ENCODE measurements around the gene SCML1. TPM values are rescaled to one million over a fixed set of nuclear protein-coding genes. Genes with fewer than 3 reads are reported as not detected.

Gene SCML1
- total RNA-seq, 4 donors from 2014 or later = 3.4 to 12.4 (median 7.8) TPM

GRCh38 chrX:17697191-17697590, 40.1 kb upstream of the SCML1 start:
- H3K4me3 ChIP-seq = no peak overlapping the region
- no peaks in the 10 kb centered on the region for H3K9me3 ChIP-seq
- no peak overlapping the region for H3K27ac ChIP-seq
- WGBS, 2 donors (ENCODE audit: low coverage in 1 of 2) = no CpG with 5 or more reads among the region's 1 CpG
- no peak for ATAC-seq
- TF ChIP-seq CTCF (IDR thresholded peaks at IDR 0.05) = no peak
- no peak for TF ChIP-seq POLR2A (IDR thresholded peaks at IDR 0.05)
- no peak for TF ChIP-seq EP300 (IDR thresholded peaks at IDR 0.05)
- no peak for TF ChIP-seq POLR2AphosphoS5 (IDR thresholded peaks at IDR 0.05)
- H3K4me1 ChIP-seq = no peaks in the 10 kb centered on the region
- peaks cover 0 to 7% of the 10 kb centered on the region in 2 donors for H3K36me3 ChIP-seq
- no peaks in the 10 kb centered on the region for H3K27me3 ChIP-seq

- 50 to 100% methylated on average over 1 of the region's 1 CpG for WGBS, 2 donors (ENCODE audit: low coverage in 1 of 2)
- no peak for ATAC-seq
- Histone ChIP-seq H3K9me3 (no peaks in the 10 kb centered on the region), H3K27me3 (no peaks in the 10 kb centered on the region), H3K4me3 (no peak overlapping the region), H3K36me3 (no peaks in the 10 kb centered on the region), H3K27ac (no peak overlapping the region), H3K4me1 (no peaks in the 10 kb centered on the region)
- TF ChIP-seq POLR2A (IDR thresholded peaks at IDR 0.05) = no peak
- TF ChIP-seq POLR2AphosphoS5 (IDR thresholded peaks at IDR 0.05) = no peak
- no peak for TF ChIP-seq CTCF (IDR thresholded peaks at IDR 0.05)
- TF ChIP-seq EP300 (IDR thresholded peaks at IDR 0.05) = no peak
Measured at GRCh38 chrX:17700976-17701375, 36.3 kb upstream of the SCML1 start.

- TF ChIP-seq CTCF (IDR thresholded peaks at IDR 0.05) (no peak), EP300 (IDR thresholded peaks at IDR 0.05) (no peak), POLR2AphosphoS5 (IDR thresholded peaks at IDR 0.05) (no peak)
- 50 to 79% methylated on average over 1 to 2 of the region's 2 CpGs for WGBS, 2 donors (ENCODE audit: low coverage in 1 of 2)
- H3K27ac ChIP-seq = no peak overlapping the region
- no peak overlapping the region for H3K4me3 ChIP-seq
- H3K9me3 ChIP-seq = no peaks in the 10 kb centered on the region
- no peaks in the 10 kb centered on the region for H3K27me3 ChIP-seq
- no peaks in the 10 kb centered on the region for H3K36me3 ChIP-seq
- H3K4me1 ChIP-seq = no peaks in the 10 kb centered on the region
- ATAC-seq = no peak
Measured at GRCh38 chrX:17703201-17703600, 34.1 kb upstream of the SCML1 start.

- no peak for ATAC-seq
- Histone ChIP-seq H3K27ac (no peak overlapping the region), H3K27me3 (no peaks in the 10 kb centered on the region), H3K4me1 (no peaks in the 10 kb centered on the region), H3K4me3 (no peak overlapping the region), H3K9me3 (no peaks in the 10 kb centered on the region), H3K36me3 (no peaks in the 10 kb centered on the region)
- 85 to 100% methylated on average over 1 to 2 of the region's 2 CpGs for WGBS, 2 donors (ENCODE audit: low coverage in 1 of 2)
- no peak for TF ChIP-seq EP300 (IDR thresholded peaks at IDR 0.05)
- no peak for TF ChIP-seq POLR2AphosphoS5 (IDR thresholded peaks at IDR 0.05)
- no peak for TF ChIP-seq CTCF (IDR thresholded peaks at IDR 0.05)
Measured at GRCh38 chrX:17705211-17705610, 32.1 kb upstream of the SCML1 start.

- Histone ChIP-seq H3K27me3 (no peaks in the 10 kb centered on the region), H3K36me3 (no peaks in the 10 kb centered on the region), H3K4me3 (no peak overlapping the region), H3K9me3 (no peaks in the 10 kb centered on the region), H3K4me1 (no peaks in the 10 kb centered on the region), H3K27ac (no peak overlapping the region)
- WGBS, 2 donors (ENCODE audit: low coverage in 1 of 2) = 100% methylated on average over 1 to 3 of the region's 4 CpGs
- TF ChIP-seq EP300 (IDR thresholded peaks at IDR 0.05) (no peak), POLR2A (IDR thresholded peaks at IDR 0.05) (no peak), CTCF (IDR thresholded peaks at IDR 0.05) (no peak), POLR2AphosphoS5 (IDR thresholded peaks at IDR 0.05) (no peak)
- no peak for ATAC-seq
Measured at GRCh38 chrX:17706676-17707075, 30.6 kb upstream of the SCML1 start.
